ENCODE measurements around the gene FGD5.

FGD5 gene

DNA sequence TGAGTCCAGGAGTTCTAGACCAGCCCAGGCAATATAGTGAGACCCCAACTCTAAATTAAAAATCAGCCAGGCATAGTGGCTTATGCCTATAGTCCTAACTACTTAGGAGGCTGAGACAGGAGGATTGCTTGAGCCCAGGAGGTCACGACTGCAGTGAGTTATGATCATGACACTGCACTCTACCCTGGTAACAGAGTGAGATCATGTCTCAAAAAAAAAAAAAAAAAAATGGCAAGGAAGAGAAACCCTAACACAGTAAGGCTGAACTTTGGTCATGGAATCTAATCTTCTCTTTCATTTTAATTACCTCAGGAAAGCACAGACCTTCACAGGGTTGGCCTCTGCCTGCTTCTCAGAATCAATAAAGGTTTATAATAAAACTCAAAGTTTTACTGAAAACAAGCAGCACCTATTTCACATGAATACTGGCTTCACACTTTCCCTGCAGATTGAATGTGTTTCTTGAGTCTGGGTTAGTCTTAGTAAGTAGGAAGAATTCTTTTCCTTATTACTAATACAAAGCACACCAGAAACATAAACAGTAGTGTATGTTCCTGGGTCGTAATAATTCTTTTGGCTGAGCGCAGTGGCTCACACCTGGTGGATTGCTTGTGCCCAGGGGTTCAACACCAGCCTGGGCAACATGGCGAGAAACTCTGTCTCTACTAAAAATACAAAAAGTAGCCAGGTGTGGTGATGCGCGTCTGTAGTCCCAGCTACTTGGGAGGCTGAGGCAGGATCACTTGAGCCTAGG is 117.0 kb downstream of the FGD5 start:
- Histone ChIP-seq H3K36me3 (ENCODE audit: control insufficient read depth, insufficient read depth, low read length) (no peaks in the 10 kb centered on the region), H3K27ac (ENCODE audit: low read depth, low read length) (no peak overlapping the region), H3K4me1 (ENCODE audit: control insufficient read depth, insufficient read depth, low read length) (no peaks in the 10 kb centered on the region), H3K4me3 (ENCODE audit: low read length) (no peak overlapping the region), H3K9ac (ENCODE audit: low read length) (no peak overlapping the region), H3K27me3 (ENCODE audit: control insufficient read depth, insufficient read depth, low read length) (no peaks in the 10 kb centered on the region)

DNA sequence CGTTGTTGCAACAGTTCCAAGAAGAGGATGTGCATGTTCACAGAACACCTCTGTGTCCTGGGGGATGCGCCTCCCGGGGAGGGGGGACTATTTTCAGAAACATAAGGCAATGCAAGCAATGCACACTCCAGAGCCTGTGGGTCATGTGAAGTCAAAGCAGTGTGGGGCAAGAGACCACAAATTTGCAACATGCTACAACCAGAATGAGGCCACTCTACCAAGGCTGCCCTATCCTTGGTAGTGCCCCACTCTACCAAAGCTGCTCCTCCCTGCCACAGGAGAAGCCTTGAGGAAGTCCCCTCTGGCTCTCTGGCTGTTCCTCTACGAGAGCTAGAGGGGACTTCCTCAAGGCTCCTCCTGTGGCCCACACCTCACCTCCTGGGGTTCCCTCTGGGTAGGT is 120.2 kb downstream of the FGD5 start:
- H3K4me3 ChIP-seq (ENCODE audit: low read length): no peak overlapping the region
- no peaks in the 10 kb centered on the region for H3K4me1 ChIP-seq (ENCODE audit: control insufficient read depth, insufficient read depth, low read length)
- H3K9ac ChIP-seq (ENCODE audit: low read length): no peak overlapping the region
- H3K27ac ChIP-seq (ENCODE audit: low read depth, low read length): no peak overlapping the region
- peaks cover 4% of the 10 kb centered on the region for H3K36me3 ChIP-seq (ENCODE audit: control insufficient read depth, insufficient read depth, low read length)
- H3K27me3 ChIP-seq (ENCODE audit: control insufficient read depth, insufficient read depth, low read length): no peaks in the 10 kb centered on the region

DNA sequence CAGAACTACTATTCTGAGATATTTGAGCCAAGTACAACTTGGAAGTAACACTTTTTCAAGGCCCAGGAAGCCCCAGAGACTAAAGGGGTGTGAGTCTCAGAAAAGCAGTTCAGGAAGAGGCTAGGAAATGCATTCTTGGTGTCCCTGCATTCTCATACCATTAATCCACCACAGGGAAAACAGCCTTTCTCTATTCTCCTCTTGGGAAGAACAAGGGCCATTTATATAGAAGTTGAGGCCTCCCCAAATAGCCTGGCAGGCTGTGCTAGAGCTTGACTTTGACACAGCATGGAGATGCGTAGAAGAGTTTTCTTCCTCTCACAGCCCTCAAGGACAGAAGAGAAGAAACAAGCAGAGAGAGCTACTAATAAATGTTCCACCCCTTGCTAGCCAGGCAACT is 123.1 kb downstream of the FGD5 start:
- H3K36me3 ChIP-seq (ENCODE audit: control insufficient read depth, insufficient read depth, low read length): peaks cover 8% of the 10 kb centered on the region
- no peak overlapping the region for H3K4me3 ChIP-seq (ENCODE audit: low read length)
- no peak overlapping the region for H3K9ac ChIP-seq (ENCODE audit: low read length)
- peak overlapping the region; percentile 11 for H3K27ac ChIP-seq (ENCODE audit: low read depth, low read length)
- no peaks in the 10 kb centered on the region for H3K27me3 ChIP-seq (ENCODE audit: control insufficient read depth, insufficient read depth, low read length)
- peaks cover 8% of the 10 kb centered on the region for H3K4me1 ChIP-seq (ENCODE audit: control insufficient read depth, insufficient read depth, low read length)

DNA sequence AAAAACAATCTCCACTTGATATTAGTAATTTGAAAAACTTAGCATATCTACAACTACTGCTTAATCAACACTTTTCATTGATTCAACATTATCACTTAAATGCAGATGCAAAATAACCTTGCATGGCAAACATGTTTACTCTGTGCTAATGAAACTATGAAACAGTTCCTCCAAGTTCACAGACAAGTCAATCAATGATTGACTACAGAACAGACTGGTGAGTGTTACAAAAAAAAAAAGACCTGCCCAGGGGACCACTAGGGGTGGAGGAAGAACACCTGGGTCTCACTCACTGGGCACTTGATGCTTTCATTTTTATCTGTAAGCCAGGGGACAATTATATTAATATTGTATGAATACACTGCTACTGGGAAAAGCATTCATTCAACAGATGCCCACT is 124.3 kb downstream of the FGD5 start:
- Histone ChIP-seq H3K36me3 (ENCODE audit: control insufficient read depth, insufficient read depth, low read length) (peaks cover 8% of the 10 kb centered on the region), H3K27ac (ENCODE audit: low read depth, low read length) (no peak overlapping the region), H3K9ac (ENCODE audit: low read length) (no peak overlapping the region), H3K4me1 (ENCODE audit: control insufficient read depth, insufficient read depth, low read length) (peaks cover 8% of the 10 kb centered on the region), H3K27me3 (ENCODE audit: control insufficient read depth, insufficient read depth, low read length) (no peaks in the 10 kb centered on the region), H3K4me3 (ENCODE audit: low read length) (no peak overlapping the region)

DNA sequence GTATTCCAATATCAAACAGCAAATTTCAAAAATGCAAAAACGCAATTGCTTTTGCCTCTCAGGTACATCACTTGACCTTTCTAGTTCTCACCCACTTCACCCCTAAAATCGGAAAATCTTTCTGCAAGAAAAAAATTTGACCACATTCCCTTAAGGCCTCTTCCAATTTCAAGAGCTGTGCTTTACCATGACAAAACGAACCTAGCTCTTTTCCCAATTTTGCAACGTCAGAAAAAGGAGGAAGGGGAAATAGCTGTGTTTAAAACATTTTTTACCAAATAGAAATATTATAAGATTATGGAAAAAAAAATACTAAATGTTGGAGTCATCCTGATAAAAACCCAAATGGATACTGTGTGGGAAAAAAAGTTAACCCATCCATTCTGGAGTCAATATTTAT is 127.5 kb downstream of the FGD5 start:
- Histone ChIP-seq H3K27ac (ENCODE audit: low read depth, low read length) (peak overlapping the region; percentile 99), H3K27me3 (ENCODE audit: control insufficient read depth, insufficient read depth, low read length) (no peaks in the 10 kb centered on the region), H3K36me3 (ENCODE audit: control insufficient read depth, insufficient read depth, low read length) (peaks cover 8% of the 10 kb centered on the region), H3K4me1 (ENCODE audit: control insufficient read depth, insufficient read depth, low read length) (peaks cover 17% of the 10 kb centered on the region), H3K4me3 (ENCODE audit: low read length) (peak overlapping the region; percentile 90), H3K9ac (ENCODE audit: low read length) (peak overlapping the region; percentile 97)

DNA sequence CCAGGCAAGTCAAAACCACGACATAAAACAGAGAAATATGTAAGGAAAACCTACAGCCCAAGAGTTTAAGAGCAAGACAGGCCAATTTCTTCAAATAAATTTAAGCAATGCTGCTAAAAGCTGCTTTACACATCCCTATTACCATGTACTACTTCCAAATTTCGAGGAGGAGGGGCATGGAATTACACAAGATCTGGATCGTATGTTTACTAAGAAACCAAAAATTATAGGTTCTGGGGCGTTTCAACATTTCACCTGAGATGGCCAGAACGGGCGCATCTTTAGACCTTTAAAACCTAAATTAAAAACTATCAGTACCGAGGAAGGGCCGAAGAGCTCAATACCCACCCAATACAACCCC is 128.0 kb downstream of the FGD5 start:
- Histone ChIP-seq H3K9ac (ENCODE audit: low read length) (peak overlapping the region; percentile 97), H3K36me3 (ENCODE audit: control insufficient read depth, insufficient read depth, low read length) (peaks cover 8% of the 10 kb centered on the region), H3K4me3 (ENCODE audit: low read length) (peak overlapping the region; percentile 90), H3K27me3 (ENCODE audit: control insufficient read depth, insufficient read depth, low read length) (no peaks in the 10 kb centered on the region), H3K27ac (ENCODE audit: low read depth, low read length) (peak overlapping the region; percentile 99), H3K4me1 (ENCODE audit: control insufficient read depth, insufficient read depth, low read length) (peaks cover 17% of the 10 kb centered on the region)

DNA sequence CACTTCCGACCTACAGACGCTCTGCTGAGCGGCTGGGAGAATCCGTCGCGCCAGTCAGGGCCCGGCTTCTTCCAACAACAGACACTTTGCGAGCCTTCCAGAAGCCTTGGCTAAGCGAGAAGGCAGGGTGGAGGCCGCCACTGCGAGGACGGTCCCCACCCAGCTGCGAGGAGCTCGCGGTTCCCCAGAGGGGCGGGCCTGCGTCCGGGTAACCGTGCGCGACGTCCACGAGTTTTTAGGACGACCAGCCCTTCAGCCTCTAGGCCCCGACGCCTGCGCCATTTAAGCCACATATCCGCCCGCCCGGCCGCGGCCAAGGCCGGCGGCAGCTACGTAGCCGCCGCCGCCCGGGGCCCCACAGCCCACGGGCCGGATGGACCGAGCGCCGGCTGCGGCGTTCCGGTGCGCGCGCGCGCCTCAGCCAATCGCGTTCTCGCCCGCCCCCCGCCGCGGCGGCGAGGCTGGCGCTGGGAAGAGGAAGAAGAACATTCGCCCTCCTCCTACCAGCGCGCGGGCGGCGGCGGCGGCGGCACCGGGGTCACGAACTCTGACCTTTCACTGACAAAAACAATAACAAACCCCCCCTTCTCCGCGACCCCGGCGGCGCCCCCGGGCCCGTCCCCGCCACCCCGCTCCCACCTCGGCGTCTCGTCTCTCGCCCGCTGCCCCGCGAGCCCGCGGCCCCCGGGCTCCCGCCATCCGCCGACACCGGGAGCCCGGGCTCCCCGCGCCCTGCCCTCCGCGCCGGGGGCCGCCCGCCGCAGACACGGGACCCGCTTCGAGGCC is 128.5 kb downstream of the FGD5 start, which contains the start of gene NR2C2:
NR2C2 (plus strand) TSS at position 484 of the 786 bp plus-strand sequence. CDS start 56,332 bp downstream, outside the sequence.
- peaks cover 17% of the 10 kb centered on the region for H3K4me1 ChIP-seq (ENCODE audit: control insufficient read depth, insufficient read depth, low read length)

DNA sequence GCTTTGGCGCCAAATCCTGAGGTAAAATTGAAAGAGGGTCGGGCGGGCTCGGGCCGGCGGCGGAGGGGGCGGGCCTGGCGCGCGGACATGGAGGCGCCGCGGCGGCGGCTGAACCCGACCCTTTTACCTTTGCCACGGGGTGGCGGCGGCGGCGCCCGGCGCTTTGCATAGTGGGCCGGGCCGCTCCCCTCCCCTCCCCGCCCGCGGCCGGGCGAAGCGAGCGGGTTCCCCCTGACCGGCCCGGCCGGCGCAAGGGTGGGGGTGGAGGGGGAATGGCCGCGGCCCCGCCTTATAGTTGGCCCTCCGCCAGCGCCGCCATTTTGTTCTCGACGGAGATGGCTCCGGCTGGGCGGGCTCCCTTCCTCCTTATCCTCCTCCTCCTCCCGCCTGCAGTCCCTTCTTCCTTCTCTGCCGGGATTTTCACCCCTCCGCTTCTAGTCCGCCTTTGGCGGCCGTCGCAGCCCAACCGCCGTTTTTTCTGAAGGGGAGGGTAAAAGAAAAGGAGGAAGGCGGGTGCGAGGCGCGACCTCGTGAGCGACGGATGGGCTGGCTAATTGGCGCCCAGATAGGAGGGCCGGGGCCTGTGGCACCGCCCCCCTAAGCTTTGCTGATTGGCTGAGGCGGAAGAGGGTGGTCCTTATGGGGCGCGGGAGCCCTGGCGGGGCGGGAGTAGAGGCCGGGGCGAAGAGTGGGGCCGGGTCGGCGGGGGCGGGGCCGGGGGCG is 129.3 kb downstream of the FGD5 start:
- Histone ChIP-seq H3K27me3 (ENCODE audit: control insufficient read depth, insufficient read depth, low read length) (no peaks in the 10 kb centered on the region), H3K9ac (ENCODE audit: low read length) (peak overlapping the region; percentile 70), H3K4me1 (ENCODE audit: control insufficient read depth, insufficient read depth, low read length) (peaks cover 17% of the 10 kb centered on the region), H3K27ac (ENCODE audit: low read depth, low read length) (peak overlapping the region; percentile 99), H3K4me3 (ENCODE audit: low read length) (peak overlapping the region; percentile 74), H3K36me3 (ENCODE audit: control insufficient read depth, insufficient read depth, low read length) (peaks cover 8% of the 10 kb centered on the region)

More for the DNA sequence above, 128.5 kb downstream of the FGD5 start, which contains the start of gene NR2C2:
- peak within 1 kb of the TSS; percentile 99 for H3K27ac ChIP-seq (ENCODE audit: low read depth, low read length)
- peaks cover 8% of the 10 kb centered on the region for H3K36me3 ChIP-seq (ENCODE audit: control insufficient read depth, insufficient read depth, low read length)
- H3K9ac ChIP-seq (ENCODE audit: low read length): peak within 1 kb of the TSS; percentile 97
- H3K27me3 ChIP-seq (ENCODE audit: control insufficient read depth, insufficient read depth, low read length): no peaks in the 10 kb centered on the region
- H3K4me3 ChIP-seq (ENCODE audit: low read length): peak within 1 kb of the TSS; percentile 90

DNA sequence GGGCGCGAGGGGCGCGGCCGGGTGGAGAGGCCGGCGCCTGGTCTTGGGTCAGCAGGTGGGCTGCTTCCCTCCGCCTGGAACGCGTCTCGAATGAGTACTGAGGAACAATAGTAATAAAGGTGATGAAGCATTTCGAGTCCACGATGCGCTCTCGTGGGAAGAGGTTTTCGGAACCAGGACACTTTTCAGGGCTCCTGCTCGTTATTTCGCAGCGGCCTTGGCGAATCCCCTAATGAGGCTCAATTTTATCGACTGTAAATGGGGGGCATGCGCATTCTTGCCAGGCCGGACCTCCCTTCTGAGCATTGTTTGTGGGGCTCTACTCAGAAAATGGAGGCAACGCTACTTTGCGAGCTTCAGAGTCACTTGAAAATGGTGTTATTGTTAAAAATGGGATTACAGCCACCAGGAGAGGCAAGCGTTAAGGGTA is 129.9 kb downstream of the FGD5 start:
- H3K36me3 ChIP-seq (ENCODE audit: control insufficient read depth, insufficient read depth, low read length): peaks cover 4% of the 10 kb centered on the region
- H3K4me3 ChIP-seq (ENCODE audit: low read length): peak overlapping the region; percentile 81
- H3K9ac ChIP-seq (ENCODE audit: low read length): peak overlapping the region; percentile 25
- H3K27me3 ChIP-seq (ENCODE audit: control insufficient read depth, insufficient read depth, low read length): no peaks in the 10 kb centered on the region
- H3K27ac ChIP-seq (ENCODE audit: low read depth, low read length): peak overlapping the region; percentile 85
- H3K4me1 ChIP-seq (ENCODE audit: control insufficient read depth, insufficient read depth, low read length): peaks cover 17% of the 10 kb centered on the region

DNA sequence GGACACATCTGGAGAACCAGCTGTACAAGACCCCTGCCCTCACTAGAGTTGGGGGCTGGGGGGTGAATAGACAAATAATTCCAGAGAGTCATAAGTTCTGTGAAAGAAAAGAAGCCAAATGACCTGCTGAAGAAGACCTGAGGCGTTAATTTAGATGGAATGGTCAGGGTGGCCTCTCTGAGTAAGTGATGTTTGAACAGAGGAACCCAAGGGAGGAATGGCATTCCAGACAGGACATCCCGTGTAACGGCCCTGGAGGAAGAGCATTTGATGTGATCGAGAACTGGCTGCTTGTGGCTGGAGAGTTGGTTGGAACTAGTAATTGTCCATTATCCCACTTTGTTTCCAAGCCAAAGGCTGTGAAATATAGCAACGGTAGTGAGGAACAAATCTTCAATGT is 130.4 kb downstream of the FGD5 start:
- Histone ChIP-seq H3K36me3 (ENCODE audit: control insufficient read depth, insufficient read depth, low read length) (peaks cover 4% of the 10 kb centered on the region), H3K27ac (ENCODE audit: low read depth, low read length) (peak overlapping the region; percentile 85), H3K4me1 (ENCODE audit: control insufficient read depth, insufficient read depth, low read length) (peaks cover 17% of the 10 kb centered on the region), H3K9ac (ENCODE audit: low read length) (peak overlapping the region; percentile 25), H3K4me3 (ENCODE audit: low read length) (peak overlapping the region; percentile 81), H3K27me3 (ENCODE audit: control insufficient read depth, insufficient read depth, low read length) (no peaks in the 10 kb centered on the region)

DNA sequence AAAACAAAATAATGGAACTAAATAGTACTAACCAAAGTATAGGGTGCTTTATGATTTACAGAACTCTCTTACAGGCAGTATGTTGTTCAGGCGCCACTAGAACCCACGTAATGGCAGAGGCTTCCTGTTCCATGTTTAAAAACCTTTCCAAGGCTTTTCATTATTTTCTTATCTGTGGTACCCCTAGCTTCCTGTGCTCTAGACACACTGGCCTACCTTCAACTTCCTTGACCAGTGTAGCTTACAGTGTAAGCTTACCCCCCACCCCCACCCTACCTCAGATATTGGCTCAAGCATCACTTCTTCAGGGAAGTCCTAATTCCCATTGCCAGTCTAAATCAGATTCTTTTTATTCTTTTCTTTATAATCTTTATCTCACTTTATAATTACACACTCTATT is 131.5 kb downstream of the FGD5 start:
- Histone ChIP-seq H3K27ac (ENCODE audit: low read depth, low read length) (no peak overlapping the region), H3K9ac (ENCODE audit: low read length) (no peak overlapping the region)

DNA sequence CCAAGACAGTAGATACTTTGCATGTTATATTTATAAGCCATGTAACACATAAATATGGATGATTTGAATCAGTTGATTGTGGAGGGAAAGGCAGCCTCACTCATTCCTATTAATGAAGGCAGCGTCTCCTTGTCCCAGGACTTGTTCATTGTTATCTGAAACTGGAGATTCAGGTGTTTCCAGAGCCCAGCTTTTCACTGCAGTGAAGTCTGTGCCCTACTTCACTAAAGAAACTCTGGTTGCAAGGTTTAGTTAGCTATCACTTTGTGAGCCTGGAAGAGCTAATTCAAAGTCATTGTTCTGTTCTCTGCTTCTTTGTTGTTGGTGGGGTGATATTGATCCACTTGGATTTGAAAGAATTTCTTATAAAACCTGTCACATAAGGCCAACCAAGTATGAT is 138.4 kb downstream of the FGD5 start:
- H3K9ac ChIP-seq (ENCODE audit: low read length): no peak overlapping the region
- H3K36me3 ChIP-seq (ENCODE audit: control insufficient read depth, insufficient read depth, low read length): no peaks in the 10 kb centered on the region
- H3K27ac ChIP-seq (ENCODE audit: low read depth, low read length): no peak overlapping the region
- peaks cover 10% of the 10 kb centered on the region for H3K4me1 ChIP-seq (ENCODE audit: control insufficient read depth, insufficient read depth, low read length)
- H3K27me3 ChIP-seq (ENCODE audit: control insufficient read depth, insufficient read depth, low read length): no peaks in the 10 kb centered on the region
- no peak overlapping the region for H3K4me3 ChIP-seq (ENCODE audit: low read length)

More for the DNA sequence above, 131.5 kb downstream of the FGD5 start:
- peaks cover 1% of the 10 kb centered on the region for H3K36me3 ChIP-seq (ENCODE audit: control insufficient read depth, insufficient read depth, low read length)
- H3K4me1 ChIP-seq (ENCODE audit: control insufficient read depth, insufficient read depth, low read length): peaks cover 17% of the 10 kb centered on the region
- no peak overlapping the region for H3K4me3 ChIP-seq (ENCODE audit: low read length)
- H3K27me3 ChIP-seq (ENCODE audit: control insufficient read depth, insufficient read depth, low read length): no peaks in the 10 kb centered on the region
